ENCODE data around the gene DRD2.
"Not testable (repeated sequence)": the region's sequence is repeated elsewhere in the genome, so short reads cannot be mapped to it uniquely, and the experiment has no call there.

DNA sequence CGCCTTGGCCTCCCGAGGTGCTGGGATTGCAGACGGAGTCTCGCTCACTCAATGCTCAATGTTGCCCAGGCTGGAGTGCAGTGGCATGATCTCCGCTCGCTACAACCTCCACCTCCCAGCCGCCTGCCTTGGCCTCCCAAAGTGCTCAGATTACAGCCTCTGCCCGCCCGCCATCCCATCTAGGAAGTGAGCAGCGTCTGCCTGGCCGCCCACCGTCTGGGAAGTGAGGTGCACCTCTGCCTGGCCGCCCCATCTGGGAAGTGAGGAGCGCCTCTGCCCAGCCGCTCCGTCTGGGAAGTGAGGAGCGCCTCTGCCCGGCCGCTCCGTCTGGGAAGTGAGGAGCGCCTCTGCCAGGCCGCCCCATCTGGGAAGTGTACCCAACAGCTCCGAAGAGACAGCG, 48.7 kb upstream of the DRD2 start:
- TF ChIP-seq, protein P1, sequence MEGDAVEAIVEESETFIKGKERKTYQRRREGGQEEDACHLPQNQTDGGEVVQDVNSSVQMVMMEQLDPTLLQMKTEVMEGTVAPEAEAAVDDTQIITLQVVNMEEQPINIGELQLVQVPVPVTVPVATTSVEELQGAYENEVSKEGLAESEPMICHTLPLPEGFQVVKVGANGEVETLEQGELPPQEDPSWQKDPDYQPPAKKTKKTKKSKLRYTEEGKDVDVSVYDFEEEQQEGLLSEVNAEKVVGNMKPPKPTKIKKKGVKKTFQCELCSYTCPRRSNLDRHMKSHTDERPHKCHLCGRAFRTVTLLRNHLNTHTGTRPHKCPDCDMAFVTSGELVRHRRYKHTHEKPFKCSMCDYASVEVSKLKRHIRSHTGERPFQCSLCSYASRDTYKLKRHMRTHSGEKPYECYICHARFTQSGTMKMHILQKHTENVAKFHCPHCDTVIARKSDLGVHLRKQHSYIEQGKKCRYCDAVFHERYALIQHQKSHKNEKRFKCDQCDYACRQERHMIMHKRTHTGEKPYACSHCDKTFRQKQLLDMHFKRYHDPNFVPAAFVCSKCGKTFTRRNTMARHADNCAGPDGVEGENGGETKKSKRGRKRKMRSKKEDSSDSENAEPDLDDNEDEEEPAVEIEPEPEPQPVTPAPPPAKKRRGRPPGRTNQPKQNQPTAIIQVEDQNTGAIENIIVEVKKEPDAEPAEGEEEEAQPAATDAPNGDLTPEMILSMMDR (IDR thresholded peaks at IDR 0.05), result not testable (repeated sequence)
- TF ChIP-seq POLR2A (IDR thresholded peaks at IDR 0.05), result not testable (repeated sequence)
